HG03045 (cell line): ENCODE results near the gene FUZ.

ENCODE experiments used
- ATAC-seq: cut with Tn5 transposase; IDR thresholded peaks from one replicate; pipeline ENCODE4 v1.9.1; 2021; ENCODE audit warnings: mild to moderate bottlenecking, moderate library complexity; ENCODE audit not compliant: unreplicated experiment

Gene FUZ

GRCh38 chr19:49786376-49786820, 26.7 kb downstream of the FUZ start:
- ATAC-seq = no peak

GRCh38 chr19:49782515-49782914, 30.6 kb downstream of the FUZ start:
- ATAC-seq = no peak

GRCh38 chr19:49781394-49781793, 31.7 kb downstream of the FUZ start:
- ATAC-seq = no peak

DNA sequence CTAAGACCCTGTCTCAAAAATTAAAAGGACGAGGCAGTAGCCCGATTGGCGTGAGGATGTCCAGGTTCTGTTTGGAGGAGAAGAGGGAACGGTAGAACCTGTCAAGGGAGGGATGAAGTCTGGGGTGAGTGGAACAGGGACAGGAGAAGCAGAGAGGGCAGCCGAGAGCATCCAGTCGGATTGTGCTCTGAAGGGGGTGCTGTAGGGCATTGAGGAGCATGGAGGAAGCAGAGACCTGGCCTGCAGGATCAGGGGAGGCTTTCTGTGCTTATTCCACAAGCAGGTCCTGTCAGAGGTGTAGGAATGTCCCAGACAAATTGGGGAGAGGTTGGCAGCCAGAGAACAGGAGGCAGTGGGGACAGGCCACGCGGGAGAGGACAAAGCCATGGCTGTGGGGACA, 32.2 kb downstream of the FUZ start:
- no peak for ATAC-seq

DNA sequence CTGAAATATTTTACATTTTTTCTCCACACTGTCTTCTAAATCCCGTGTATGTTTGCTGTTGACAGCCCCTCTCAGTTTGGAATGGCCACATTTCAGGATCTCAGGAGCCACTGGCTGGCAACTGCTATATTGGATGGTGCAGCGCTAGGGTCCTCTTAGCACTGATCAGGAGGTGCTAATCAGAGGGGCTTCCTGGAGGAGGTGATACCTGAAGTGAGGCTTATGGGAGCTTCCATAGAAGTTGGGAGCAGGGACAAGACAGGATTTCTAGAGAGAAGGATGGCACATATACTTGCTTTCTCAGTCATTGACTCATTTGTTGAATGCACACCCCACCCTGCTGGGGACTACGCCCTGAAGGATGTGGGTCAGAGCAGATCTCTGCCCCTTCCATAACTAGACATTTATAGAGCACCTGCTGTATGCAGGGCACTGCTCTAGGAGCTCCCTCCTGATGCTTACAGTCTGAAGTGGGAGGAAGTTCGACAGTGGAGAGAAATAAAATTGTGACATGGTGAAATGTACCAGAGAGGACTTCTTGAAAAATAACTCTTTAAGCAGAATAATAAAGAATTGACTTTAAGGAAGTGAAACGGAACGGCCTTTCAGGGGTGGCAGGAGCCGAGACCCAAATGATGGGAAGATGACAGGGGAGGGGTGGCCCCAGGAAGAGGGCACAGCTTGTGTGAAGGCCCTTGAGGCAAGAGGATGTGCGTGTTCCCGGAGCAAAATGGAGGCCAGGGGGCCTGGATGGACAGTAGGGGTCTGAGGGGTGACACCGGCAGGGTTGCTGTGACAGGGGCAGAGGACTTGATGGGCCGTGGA, 33.1 kb downstream of the FUZ start:
- no peak for ATAC-seq

- no peak for ATAC-seq
Observed at GRCh38 chr19:49776371-49776764, 36.7 kb downstream of the FUZ start.

DNA sequence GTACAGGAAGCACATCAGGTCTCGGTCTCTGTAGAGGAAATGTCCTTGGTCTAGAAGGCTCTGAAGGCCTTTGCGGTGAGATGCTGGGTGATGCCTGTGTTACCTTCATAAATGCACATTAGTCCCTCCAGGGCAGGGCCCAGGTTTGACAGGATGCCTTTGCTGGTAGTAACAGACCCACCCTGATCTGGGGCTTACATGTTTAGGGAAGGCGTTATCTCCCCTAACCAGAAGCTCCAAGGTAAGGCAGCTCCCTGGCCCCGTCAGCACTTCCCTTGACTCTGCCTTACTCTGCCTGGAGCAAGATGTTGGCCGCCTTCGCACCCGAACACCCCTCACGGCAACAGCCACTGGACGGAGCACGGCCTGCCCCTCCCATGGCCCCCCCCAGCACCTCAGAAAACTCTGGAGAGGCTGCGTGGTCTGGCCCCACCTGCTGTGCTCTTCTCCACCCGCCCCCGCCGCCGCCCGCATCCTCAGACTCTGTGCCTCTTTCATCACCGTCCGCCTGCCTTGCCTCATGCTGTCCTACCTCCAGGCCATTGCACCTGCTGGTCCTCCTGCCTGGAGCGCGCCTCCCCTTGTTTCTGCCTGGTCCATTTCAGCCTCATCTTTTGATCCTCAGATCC, 37.2 kb downstream of the FUZ start:
- ATAC-seq = no peak

GRCh38 chr19:49774969-49775368, 38.1 kb downstream of the FUZ start:
- no peak for ATAC-seq

DNA sequence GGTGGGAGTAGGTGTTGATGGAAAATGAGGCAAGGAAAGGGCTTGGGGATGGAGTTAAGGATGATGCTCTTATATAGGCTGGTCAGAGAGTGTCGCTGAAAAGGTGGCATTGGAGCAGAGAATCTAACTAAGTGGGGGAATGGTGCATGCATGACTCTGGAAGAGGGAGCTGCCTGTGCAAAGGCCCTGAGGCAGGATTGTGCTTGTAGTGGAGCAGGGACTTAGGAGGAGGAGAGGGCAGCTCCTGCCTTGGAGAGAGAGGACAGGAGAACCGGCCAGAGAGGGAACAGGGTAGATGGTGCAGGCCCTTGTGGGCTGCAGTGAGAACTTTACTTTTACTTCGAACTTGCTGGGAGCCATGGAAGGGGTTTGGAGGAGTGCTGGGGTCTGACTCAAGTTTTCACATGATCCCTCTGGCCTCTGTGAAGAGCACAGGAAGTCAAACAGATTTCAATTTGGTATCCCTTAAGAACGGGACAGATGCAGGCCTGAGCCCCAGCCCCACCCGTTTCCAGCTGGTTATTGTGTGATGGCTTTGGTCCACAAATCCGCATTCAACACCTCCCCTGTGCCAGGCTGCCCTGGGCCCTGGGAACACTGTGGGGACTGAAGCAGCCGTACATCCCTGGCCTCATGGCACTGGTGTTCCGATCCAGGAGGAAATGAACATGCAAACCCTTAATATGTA, 39.3 kb downstream of the FUZ start:
- no peak for ATAC-seq

DNA sequence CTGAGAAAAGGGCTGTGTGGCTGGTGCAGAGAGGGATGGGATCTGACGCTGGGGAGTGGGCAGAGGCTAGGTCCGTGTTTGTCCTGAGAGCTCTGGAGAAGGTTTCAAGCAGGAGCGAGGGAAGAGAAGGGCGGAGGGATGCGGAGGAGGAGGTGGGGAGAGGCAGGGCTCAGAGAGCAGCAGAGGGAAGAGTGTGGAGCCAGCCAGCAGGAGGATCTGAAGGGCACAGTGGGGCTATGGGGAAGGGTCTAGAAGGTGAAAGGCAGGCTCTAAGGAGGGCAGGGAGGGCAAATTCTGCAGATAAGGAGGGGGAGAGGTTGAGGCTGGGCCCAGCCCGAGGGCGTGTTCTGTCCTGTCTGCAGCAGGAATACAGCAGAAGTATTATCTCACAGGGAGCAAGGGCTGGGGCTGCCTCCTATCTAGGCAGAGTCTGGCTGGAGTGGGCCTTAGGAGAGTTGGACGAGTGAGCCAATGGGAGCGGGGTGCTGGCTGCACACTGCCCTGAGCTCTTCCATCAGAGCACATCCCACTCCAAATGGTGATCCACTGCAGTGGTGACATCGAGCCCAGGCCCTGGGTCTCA, 40.2 kb downstream of the FUZ start:
- ATAC-seq = no peak

DNA sequence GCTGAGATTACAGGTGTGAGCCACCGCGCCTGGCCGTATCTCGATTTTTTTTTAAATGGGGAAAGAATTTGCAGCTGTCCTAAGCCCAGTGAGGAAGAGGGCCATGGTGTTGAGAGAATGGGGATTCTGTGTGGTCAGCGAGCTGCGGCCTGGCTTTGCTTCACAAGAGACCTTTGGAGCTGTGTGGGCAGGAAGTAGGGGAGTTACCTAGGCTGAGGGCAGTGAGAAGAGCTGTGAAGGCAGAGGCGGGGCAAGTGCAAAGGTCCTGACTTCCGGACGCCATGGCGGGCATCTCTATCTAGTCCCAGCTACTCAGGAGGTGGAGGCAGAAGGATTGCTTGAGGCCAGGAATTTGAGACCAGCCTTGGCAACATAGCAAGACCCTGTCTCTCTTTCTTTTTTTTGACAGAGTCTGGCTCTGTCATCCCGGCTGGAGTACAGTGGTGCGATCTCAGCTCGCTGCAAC, 41.4 kb downstream of the FUZ start:
- no peak for ATAC-seq

GRCh38 chr19:49770529-49770928, 42.6 kb downstream of the FUZ start:
- ATAC-seq = no peak

- ATAC-seq = no peak
Observed at GRCh38 chr19:49767967-49768581, 45.0 kb downstream of the FUZ start.

- no peak for ATAC-seq
Observed at GRCh38 chr19:49767381-49767780, 45.7 kb downstream of the FUZ start.

DNA sequence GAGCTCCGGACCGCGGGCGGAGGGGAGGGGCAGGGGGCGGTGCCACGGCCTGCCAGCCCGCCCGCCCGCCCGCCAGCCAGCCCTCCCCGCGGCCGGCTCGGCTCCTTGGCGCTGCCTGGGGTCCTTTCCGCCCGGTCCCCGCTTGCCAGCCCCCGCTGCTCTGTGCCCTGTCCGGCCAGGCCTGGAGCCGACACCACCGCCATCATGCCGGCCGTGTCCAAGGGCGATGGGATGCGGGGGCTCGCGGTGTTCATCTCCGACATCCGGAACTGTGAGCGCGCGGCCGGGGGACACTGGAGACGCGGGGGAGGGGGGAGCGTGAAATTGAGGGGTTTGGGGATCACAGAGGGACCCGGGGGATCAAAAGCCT, 46.2 kb downstream of the FUZ start, which contains the start of gene AP2A1:
AP2A1 (plus strand) TSS at position 72 of the 370 bp plus-strand sequence; CDS start at position 205, 133 bp downstream.
- ATAC-seq = no peak

DNA sequence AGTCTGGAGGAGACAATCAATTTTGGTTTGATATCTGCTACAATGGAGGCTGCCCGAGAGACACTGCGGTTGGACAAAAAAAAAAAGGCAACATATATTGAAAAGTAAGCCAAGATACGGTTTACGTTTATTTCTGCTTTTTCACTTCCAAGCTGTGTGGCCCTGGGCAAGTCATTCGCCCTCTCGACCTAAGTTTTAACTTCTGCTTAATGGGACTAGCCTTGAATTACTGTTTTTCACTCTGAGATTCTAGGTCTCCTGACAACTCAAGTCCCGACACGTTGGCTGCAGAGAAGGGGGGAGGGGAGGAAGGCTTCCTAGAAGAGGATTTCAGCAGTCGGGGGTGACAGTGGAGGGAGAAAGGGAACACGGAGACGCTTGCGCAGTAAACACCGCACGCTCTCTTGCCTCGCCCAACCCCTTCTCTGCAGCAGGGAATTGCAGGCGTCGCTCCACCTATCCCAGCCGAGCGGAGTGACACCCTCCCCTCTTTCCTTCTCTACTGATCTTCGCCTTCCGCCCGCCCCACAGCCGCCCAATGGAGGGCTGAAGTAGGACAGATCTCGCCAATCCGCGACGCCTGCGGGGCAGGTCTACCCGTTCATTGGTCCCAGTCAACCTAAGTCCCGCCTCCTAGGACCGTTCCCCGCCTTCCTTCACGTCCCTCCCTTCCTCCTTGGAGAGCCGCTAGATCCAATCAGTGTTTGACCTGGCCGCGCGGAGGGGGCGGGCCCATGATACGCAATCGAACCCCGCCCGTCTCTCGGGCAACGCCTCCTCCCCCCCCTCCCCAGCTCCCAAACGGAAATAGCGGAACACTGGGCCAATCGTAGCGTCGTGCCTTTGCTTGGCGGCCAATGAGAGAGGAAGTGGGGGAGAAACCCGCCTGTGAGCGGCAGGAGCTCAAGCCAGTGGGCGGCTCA, 46.8 kb downstream of the FUZ start:
- peak; percentile 93 for ATAC-seq

DNA sequence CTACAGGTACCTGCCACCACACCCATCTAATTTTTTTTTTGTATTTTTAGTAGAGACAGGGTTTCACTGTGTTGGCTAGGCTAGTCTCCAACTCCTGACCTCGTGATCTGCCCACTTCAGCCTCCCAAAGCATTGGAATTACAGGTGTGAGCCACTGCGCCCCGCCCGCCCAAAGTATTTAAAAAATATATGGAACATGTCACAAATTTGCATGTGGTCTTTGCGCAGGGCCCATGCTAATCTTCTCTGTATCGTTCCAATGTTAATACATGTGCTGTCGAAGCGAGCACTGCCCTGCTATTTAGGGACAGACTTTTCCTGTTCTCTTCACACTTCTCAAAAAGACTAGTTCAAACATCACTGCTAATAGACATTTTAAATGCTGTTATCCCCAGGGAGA, 48.8 kb downstream of the FUZ start:
- no peak for ATAC-seq

DNA sequence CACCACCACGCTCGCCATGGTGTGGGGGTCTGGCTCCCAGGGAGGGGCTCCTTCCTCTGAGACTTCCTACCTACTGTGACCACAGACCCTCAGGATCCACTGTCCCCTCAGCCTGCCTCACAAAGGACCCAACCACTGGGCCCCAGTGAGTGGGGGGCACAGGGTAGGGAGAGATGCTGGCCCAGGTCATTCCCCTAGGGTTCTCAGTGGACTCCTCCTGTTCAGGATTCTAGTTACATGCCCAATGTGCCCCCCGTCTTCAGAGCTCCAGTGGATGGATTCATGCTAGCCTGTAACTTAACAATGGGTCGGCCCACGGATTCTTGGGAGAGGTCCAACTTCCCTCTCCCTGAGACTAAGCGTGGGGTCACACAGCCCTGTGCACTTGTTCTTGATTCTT, 49.9 kb downstream of the FUZ start, which contains the start of gene TSKS:
TSKS (minus strand) TSS at position 77 of the 400 bp plus-strand sequence; CDS start at position 18, 59 bp downstream.
- ATAC-seq = no peak

DNA sequence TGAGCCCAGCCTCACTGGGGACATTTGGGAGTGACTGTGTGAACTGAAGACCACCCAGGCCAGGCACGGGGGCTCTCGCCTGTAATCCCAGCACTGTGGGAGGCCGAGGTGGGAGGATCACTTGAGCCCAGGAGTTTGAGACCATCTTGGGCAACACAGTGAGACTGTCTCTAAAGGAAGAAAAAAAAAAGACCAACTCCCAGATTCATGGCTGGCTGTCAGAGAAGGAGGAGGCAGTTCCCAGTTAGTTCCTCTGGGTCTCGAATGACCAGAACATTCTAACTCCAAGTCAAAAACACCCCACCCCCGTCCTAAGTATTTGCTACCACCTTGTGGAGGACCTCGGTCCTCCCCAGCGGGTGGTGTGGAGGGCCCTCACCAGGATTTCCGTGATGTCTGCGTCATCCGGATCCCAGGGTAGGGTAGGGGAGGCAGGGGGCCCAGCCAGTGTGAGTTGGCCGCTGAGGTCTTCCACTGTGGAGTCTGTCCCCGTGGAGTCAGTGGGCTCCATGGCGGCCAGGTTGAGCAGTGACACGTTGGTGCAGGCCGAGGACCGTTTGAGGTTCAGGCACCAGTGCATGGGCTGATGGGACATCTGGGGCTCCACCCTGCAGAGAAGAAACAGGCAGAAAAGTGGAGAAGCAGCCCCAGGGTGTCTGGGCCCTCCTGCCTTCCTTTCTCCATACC, 51.3 kb downstream of the FUZ start:
- no peak for ATAC-seq
